ENCODE results near the gene TGFBR3. TPM values are rescaled to one million over a fixed set of nuclear protein-coding genes. Genes with fewer than 3 reads are reported as not detected.

The TGFBR3 gene
- total RNA-seq, 2 donors from 2014 or later: 2.5 to 4.3 TPM

- H3K4me3 Mint-ChIP-seq: no peak overlapping the region
- no peaks in the 10 kb centered on the region for H3K9me3 Mint-ChIP-seq
- ATAC-seq (replicated peaks): no peak
- H3K36me3 Mint-ChIP-seq (ENCODE audit: low read depth): no peaks in the 10 kb centered on the region
- no peaks in the 10 kb centered on the region for H3K4me1 Mint-ChIP-seq
- H3K27me3 Mint-ChIP-seq: no peaks in the 10 kb centered on the region
- H3K27ac Mint-ChIP-seq: no peak overlapping the region
Measured at GRCh38 chr1:91633438-91633837, 252.5 kb downstream of the TGFBR3 start.

GRCh38 chr1:91631718-91632330 lies 254.1 kb downstream of the TGFBR3 start:
- Mint-ChIP-seq H3K4me3 (no peak overlapping the region), H3K36me3 (ENCODE audit: low read depth) (no peaks in the 10 kb centered on the region), H3K9me3 (no peaks in the 10 kb centered on the region), H3K4me1 (no peaks in the 10 kb centered on the region), H3K27ac (no peak overlapping the region), H3K27me3 (no peaks in the 10 kb centered on the region)
- ATAC-seq (replicated peaks): no peak

- no peak for ATAC-seq (replicated peaks)
- no peaks in the 10 kb centered on the region for H3K4me1 Mint-ChIP-seq
- no peaks in the 10 kb centered on the region for H3K9me3 Mint-ChIP-seq
- H3K27ac Mint-ChIP-seq: no peak overlapping the region
- H3K27me3 Mint-ChIP-seq: no peaks in the 10 kb centered on the region
- no peak overlapping the region for H3K4me3 Mint-ChIP-seq
- H3K36me3 Mint-ChIP-seq (ENCODE audit: low read depth): no peaks in the 10 kb centered on the region
Measured at GRCh38 chr1:91630803-91631202, 255.1 kb downstream of the TGFBR3 start.

Other genes with a start within 250 kb of the TGFBR3 start
- not detected for gene BRDT, start 63.2 kb upstream of the TGFBR3 start, total RNA-seq
- not detected for gene EPHX4, start 143.8 kb upstream of the TGFBR3 start, total RNA-seq
- gene SETSIP, start 189.3 kb upstream of the TGFBR3 start, total RNA-seq: not detected
- gene BTBD8, start 194.2 kb upstream of the TGFBR3 start, total RNA-seq: 1 to 10 TPM; 1.4 to 2.6 TPM